ENCODE data around the gene NDUFAF8. TPM values are rescaled to one million over a fixed set of nuclear protein-coding genes. Genes with fewer than 3 reads are reported as not detected.

The NDUFAF8 gene
- polyA plus RNA-seq, 1 donor = 39.2 TPM

DNA sequence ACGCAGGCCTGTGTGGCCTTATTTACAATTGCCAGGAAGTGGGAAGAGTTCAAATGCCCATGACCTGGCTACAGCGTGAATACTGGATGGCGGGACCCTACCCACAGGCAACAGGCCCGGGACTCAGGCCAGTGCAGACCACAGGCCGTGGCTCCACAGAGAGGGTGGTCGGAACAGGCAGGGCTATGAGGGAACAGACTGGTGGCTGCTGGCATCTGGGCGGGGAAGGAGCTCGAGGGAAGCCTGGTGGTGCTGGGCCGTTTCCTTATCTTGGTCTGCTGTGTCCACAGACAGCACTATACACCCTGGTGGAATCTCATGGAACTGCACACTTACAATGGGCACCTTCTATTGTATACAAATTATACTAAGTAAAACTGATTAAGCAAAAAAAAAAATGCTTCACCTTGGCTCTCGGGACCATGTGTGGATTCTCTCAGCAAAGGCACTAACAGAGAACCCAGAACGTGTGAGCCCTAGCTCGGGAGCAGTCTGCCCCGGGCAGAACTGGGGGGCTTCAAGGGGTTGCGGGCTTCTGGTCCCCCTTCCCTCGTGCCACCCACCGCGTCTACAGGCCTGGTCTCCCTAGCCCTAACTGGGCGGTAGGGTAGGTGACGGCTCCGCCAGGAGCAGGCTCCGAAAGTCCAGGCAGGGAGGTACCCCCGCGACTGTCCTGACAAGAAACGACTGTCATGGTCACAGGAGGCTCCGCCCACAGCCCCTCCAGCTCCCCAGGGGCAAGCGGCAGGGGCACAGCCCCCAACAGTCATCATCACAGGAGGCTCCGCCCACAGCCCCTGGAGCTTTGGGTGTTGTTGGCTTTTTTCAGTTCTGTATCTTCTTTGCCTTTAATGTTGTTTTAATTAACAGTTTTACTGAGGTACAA is 38.2 kb upstream of the NDUFAF8 start:
- peak; percentile 45 for DNase-seq (ENCODE audit: low read depth)

DNA sequence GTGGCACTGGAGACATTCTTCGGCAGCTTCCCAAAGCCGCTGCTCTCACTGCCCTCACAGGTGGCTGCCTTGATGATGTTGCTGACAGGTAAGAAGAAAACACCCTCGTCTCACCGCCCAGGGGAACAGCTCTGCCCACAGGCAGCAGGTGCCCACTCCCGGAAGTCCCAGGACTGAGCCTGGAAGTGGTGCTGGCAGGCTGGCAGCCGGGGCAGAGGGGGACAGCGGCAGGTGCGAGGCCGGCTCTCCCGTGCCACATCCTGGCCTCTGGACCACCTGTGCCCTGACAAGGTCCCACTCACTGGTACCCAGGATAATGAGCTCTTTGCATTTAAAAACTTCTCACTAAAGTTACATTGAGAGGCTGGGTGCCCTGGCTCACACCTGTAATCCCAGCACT is 36.8 kb upstream of the NDUFAF8 start:
- no peak for DNase-seq (ENCODE audit: low read depth)

DNA sequence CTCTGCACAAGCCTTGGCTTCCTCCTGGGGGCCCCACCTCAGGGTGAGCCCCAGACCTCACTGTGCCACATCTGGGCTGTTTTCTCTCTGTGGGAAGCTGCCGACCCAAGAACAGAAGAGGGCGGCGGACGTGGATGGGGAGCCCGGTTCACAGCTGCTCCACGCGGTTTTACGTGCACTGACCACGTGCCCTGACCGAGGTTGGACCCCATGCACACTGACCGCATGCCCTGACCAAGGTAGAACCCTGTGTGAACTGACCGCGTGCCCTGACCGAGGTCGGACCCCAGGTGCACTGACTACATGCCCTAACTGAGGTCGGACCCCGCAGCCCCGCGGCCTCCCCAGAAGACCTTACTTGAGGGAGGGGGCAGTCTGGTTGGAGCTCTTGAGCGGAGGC is 36.0 kb upstream of the NDUFAF8 start:
- no peak for DNase-seq (ENCODE audit: low read depth)

DNA sequence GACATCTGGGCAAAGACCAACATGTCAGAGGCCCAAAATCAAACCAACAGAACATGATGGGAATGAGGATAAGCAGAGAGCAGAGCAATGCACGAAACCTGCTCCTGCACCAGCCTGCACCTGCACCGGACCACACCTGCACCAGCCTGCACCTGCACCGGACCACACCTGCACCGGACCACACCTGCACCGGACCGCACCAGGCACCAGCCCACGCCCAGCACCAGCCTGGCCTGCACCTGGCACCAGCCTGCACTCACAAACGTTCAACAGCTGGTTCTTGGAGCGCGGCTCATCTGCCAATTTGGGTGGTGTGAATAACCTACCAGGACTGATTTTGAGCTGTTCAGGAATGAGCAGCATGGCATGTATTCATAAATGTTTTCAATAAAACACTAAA is 34.5 kb upstream of the NDUFAF8 start:
- no peak for DNase-seq (ENCODE audit: low read depth)

DNA sequence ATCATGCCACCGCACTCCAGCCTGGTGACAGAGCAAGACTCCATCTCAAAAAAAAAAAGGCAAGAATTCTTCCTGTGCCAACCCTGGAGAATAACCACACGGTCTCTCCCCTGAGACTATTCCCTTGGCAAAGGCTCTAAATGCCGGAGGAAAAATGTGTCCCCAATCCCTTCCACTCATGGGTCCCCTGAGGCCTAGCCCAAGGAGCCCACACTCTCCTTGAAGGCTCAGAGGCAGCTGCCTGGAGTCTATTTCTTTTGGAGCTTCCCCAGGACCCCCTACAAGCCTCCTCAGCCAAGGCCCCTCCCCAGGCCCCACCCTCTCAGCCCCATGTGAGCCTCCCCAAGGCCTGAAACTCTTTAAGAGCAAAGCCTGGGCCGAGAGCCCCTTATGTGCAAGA is 33.0 kb upstream of the NDUFAF8 start:
- no peak for DNase-seq (ENCODE audit: low read depth)

DNA sequence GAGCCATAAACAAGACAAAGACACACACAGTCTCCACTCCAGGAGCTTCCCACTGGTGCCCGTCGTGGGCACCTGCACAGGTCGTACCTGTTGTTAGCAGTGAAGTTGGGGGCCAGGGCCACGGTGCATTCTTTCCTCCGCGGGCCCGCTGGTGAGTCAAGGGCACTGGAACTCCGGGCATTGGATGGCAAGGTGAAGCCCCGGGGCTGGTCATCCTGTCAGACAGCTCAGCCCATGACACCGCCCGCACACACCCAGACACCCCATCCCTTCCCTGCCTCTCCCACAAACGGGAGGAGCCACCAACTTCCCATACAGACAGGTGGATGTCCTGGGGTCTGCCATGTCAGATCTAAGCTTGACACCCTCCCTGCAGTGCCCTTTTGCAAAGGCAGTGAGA is 32.5 kb upstream of the NDUFAF8 start:
- DNase-seq (ENCODE audit: low read depth) = no peak

DNA sequence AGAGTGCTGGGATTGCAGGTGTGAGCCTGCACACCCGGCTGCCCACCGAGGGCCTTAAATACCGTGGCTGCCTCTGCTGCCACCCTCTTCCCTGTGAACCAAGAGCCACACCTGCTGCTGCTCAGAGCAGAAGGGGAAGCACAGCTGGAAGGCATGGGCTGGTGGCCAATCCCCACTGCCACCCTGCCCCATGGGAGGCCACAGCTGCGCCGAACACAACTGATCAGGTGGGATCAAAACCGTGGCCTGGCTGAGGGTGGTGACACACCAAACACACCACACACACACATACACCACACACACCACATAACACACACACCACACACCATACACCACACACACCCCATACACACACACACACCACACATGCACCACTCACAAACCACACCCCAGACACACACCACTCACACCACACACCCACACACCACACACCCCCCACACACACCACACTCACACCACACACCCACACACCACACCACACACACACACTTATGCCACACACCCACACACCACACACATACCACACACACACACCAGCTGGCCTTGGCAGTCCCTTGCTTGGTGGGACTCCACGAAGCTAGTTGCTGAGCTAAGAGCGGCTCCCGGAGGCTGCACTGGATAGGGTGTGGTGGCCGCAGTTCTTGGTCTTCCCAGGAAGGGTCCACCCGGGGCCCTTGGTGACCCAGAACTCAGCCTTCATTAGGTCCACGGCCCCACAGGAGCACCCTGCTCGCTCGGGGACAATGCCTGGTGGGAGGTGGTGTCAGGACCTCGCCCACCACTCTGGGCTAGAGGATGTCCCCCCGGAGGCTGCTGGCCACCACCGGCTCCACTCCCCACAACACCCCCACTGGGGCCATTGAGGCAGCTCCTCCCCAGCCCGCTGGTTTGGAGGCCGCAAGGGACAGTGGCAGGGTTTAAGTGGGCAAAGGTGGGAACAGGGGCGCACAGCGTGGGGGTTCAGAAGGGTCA is 31.2 kb upstream of the NDUFAF8 start:
- DNase-seq (ENCODE audit: low read depth) = no peak

DNA sequence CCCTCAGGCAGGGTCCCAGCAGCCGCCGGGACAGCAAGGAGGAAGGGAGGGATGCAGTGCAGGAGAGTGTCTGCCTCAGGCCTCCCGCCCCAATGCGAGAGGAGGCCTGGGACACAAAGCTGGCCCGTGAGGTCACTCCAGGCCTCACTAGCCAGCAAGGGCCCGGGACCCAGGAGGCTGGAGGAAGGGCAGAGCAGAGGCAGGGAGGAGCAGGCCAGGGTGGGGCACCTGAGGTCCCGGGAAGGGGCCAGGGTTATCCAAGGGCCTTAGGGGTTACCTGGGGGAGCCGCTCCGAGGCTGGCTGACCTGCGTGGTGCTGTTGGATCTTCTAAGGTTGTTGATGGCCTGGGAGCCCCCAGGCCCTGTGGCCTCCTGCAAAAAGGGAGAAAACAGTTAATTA is 30.5 kb upstream of the NDUFAF8 start:
- DNase-seq (ENCODE audit: low read depth) = no peak

DNA sequence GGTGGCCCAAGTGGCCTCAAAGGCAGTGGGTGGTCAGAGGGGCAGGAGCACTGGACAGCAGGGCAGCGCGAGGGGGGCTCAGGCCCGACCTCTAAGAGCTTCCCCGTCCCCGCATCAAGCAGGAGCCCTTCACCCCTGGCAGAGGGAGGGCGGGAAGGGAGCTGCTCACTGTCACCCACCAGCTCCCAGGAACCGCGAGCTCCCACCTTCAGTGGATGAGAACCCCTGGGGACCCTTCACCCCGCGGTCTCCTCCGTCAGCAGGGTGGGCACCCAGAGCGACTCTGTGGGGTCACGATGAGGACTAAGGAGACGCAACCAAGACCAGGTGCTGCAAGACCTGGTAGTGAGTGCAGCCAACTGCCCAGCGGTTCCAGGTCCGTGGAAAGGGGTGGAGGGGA is 30.0 kb upstream of the NDUFAF8 start:
- no peak for DNase-seq (ENCODE audit: low read depth)

DNA sequence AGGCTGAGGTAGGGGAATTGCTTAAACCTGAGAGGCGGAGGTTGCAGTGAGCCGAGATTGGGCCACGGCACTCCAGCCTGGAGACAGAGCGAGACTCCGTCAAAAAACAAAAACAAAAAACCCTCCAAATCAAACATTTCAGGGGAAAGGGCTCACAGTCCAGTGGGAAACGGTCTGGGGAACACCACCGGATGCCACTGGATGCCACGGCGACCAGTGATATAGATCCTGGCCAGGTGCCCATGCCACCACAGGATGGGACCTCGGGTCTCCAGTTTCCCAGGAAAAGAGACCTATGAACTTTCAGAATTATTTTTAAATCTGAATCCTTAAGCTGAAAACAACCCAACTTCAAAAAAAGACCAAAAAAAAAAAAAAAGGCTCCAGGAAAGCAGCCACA is 28.7 kb upstream of the NDUFAF8 start:
- DNase-seq (ENCODE audit: low read depth) = no peak

DNA sequence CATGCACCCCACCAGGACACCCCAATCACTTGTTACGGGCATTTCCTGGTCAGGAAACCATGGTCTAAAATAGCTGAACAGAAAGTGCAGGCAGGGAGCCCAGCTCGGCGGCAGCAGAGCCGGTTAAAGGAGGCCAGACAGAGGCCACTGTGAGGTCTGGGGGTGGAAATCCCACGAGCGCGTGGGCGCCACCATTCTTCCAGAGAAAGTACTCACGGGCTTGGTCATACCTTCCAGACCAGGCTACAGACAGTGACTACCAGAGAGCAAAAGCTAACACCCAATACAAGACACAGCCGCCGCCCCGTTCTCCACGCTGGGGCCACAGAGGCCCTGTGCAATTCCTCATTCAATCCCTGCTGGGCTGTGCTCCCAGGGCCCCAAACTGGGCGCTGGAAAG is 28.2 kb upstream of the NDUFAF8 start:
- DNase-seq (ENCODE audit: low read depth) = no peak

DNA sequence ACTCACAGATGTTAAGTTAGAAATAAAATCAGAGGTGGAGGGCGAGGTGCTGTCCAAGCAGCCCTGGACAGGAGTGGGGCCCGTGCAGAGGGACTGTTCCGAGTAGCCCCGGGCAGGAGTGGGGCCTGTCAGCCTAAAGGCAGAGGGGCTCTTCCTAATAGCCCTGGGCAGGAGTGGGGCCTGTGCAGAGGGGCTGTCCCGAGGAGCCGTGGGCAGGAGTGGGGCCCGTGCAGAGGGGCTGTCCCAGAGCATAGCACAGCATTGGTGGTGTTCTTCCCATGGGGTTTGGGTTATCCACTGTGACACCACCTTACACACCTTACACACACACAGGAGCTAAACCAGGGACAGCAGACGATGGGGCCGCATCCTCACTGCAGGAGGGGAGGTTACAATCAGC is 26.8 kb upstream of the NDUFAF8 start:
- DNase-seq (ENCODE audit: low read depth) = no peak

DNA sequence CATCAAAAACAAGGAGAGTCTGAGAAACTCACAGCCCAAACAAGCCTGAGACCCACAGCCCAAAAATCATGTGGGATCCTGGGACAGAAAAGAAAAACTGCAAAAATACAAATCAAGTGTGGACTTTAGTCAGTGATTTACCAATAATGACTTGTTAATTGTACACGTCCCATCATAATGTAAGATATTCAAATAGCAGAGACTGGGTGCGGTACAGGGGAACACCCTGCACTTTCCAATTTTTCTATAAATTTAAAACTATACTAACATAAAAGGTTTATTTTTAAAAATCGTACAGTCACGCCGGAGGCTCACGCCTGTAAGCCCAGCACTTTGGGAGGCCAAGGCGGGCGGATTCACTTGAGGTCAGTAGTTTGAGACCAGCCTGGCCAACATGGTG is 25.1 kb upstream of the NDUFAF8 start:
- no peak for DNase-seq (ENCODE audit: low read depth)

DNA sequence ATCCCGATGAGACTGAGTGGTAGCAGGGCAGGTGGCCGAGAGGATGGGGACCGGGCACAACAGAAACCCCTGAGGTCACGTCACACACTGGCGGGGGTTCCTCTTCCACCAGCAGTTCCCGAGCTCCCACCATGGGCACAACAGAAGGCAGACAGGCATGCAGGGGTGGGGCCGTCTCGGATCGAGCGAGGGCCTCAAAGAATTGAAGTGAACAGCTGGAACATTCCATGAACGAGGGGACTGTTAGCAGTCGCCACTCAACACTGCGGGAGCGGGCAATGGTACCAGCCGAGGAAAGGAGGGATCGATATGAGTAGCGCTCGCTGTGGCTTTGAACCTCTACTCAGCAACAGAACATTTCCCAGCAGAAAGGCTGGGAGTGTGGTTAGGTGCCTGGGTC is 21.6 kb upstream of the NDUFAF8 start:
- DNase-seq (ENCODE audit: low read depth) = no peak

DNA sequence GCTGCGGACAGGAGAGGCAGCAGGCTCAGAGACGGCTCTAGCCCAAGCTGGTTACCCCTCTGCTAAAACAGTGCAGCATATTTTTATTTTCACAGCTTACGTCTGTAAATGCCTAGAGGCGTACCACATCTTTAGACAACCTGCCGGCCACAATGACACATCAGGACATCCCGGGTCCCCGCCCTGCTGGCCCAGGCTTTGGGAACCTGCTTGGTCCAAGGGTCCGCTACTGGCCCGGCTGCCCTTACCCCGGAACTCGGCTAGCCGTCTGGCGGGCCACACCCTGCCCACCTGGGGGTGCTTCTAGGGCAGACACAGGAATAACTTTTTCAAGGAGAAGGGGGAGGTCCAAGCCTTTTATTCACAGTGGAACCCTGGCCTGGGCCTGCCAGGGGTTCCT is 20.7 kb upstream of the NDUFAF8 start:
- no peak for DNase-seq (ENCODE audit: low read depth)

DNA sequence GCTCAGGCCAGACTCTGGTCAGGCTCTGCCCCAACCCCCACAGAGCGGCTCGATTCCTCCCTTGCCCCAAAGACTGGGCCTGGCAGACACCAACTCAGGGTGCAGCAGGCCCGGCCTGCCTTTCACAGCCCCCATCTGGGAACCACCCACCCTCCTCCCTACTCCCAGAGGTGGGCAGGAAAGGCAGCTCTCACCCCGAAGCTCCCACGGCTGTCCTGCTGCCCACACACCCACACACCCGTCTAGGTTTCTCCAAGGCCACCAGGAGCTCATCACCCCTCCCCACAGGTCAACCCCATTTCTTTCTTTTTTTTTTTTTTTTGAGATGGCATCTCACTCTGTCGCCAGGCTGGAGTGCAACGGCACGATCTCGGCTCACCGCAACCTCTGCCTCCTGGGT is 20.1 kb upstream of the NDUFAF8 start:
- no peak for DNase-seq (ENCODE audit: low read depth)

DNA sequence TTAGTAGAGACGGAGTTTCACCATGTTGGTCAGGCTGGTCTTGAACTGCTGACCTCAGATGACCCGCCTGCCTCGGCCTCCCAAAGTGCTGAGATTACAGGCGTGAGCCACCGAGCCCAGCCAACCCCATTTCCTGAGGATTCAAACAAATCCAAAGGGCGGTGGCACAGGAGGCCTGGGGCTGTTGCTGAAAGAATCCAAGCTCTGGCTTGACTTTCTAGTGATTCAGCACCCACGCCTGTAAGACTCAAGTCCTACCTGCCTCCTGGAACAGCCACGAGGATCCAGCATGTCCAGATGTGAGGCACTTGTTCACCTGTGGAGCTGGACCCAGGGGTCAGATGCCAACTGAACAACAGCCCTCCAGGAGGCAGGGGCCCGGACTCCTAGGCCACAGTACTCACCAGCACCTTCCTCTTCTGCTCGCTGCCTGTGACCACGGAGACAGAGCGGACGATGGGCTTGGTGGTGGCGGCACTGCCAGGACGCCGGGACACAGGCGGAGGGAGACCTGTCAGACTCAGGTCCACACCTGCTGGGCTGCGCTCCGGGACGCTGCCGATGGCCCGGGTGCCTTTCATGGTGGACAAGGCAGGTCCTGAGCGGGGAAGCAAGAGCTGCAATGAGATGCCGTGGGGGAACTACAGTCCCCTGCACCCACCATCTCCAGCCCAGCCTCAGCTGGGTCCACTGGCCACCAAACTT is 19.5 kb upstream of the NDUFAF8 start:
- no peak for DNase-seq (ENCODE audit: low read depth)

DNA sequence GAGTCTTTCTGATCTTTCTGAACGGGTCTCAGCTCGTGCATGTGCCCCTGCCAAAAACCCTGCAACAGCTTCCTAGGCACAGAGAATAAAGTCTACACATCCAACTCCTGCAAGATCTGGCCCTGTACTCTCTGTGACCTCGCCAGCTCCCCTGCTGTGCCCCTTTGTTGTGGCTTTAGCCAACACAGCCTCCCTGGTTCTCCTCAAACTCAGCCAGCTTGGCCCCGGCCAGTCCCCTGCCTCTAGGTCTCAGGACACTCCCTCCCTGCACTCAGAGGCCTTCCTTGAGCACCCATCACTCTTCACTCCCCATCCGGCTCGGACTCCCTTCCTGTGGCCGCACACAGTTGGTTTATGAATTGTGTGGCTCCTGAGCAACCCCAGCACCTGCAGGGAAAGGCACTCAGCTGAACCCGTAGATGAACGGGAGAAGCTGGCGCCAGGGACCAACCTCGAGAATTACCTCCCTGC is 17.7 kb upstream of the NDUFAF8 start:
- no peak for DNase-seq (ENCODE audit: low read depth)

DNA sequence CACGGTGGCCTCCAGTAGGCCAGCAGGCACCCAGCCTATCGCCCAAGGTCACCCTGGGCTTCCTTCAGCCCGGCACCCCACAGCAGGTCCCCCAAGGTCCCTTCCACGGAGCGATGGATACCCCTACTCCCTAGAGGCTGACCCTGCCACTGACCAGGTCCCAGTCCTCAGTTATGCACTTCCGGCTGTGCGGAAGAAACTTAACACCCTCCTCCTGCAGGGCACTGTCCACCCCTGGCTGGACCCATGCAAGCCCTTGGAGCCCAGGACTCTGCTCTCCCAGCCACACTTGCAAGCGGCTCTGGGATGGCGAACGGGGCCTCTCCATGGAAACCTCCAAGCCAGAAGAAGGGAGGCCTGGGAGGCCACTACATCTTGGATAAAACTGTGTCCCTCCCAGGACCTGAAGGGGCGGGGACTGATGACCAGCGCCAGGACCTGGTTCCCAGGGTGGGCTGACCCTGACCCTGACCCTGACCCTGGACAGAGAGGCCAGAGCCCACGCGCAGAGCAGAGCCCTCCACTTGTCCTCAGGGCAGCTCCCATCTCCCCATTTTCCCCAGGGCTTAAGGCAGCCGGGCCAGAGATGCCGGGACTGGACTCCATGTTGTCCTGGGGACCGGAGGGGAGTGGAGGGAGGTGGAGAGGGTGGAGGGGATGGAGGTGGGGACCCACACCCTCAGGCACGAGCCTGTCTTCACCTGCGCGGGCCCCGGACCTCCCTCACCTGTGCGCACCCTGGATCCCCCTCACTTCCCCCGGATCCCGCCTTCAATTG is 17.1 kb upstream of the NDUFAF8 start:
- DNase-seq (ENCODE audit: low read depth) = no peak

DNA sequence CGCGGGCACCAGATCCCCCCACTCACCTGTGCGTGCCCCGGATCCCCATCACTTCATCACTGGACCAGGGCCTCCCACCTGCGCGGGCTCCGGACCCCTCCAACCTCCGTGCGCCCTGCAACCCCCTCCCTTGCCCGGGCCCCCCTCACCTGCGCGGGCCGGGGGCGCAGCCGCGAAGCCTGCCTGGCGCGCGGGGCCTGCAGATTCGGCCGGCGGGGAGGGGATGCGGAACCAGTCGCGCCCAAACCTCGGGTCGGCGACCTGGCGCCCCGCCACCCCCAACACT is 16.6 kb upstream of the NDUFAF8 start:
- no peak for DNase-seq (ENCODE audit: low read depth)

Measured in forelimb muscle (tissue), 1 donor.